ENCODE measurements around the gene TOMM22. TPM values are rescaled to one million over a fixed set of nuclear protein-coding genes. Genes with fewer than 3 reads are reported as not detected.

The TOMM22 gene
- total and polyA plus RNA-seq, 8 donors, result 11.6 to 35.8 (median 27.4) TPM

- FAIRE-seq (no peak), ATAC-seq (no peak), DNase-seq (peak in 3 of 6 donors; percentile 46 to 51 (median 49))
- no peaks in the 10 kb centered on the region for H3K9me3 ChIP-seq
- H3K4me1 ChIP-seq, result peaks cover 31 to 40% (median 37%) of the 10 kb centered on the region in 3 donors
- no peaks in the 10 kb centered on the region for H3K27me3 ChIP-seq
- TF ChIP-seq CTCF (IDR thresholded peaks at IDR 0.05), result no peak
- WGBS, 2 donors, result 83 to 84% methylated on average over 13 of the region's 13 CpGs
- H3K27ac ChIP-seq, result peak overlapping the region; percentile 79 to 89 (median 86)
- peaks cover 6 to 57% (median 35%) of the 10 kb centered on the region in 3 donors for H3K36me3 ChIP-seq
- intact Hi-C loops (cut with DNase I), result no loop called here
- no peak overlapping the region for H3K4me3 ChIP-seq
These were observed 52.8 kb downstream of the TOMM22 start for GRCh38 chr22:38734421-38735100.

Other genes with a start within 250 kb of the TOMM22 start
- gene KCNJ4, start 226.8 kb upstream of the TOMM22 start, total RNA-seq, result not detected
- not detected for gene KCNJ4, start 226.8 kb upstream of the TOMM22 start, polyA plus RNA-seq
- 10 to 100 TPM in 2 of 6 donors, 1 to 10 TPM in 4; 4.7 to 14.6 (median 8.2) TPM for gene KDELR3, start 213.9 kb upstream of the TOMM22 start, total RNA-seq
- gene KDELR3, start 213.9 kb upstream of the TOMM22 start, polyA plus RNA-seq, result 1 to 10 TPM; 2.9 to 4.9 TPM
- gene DDX17, start 175.6 kb upstream of the TOMM22 start, total RNA-seq, result 100 to 1,000 TPM; 167 to 331 (median 206) TPM
- gene DDX17, start 175.6 kb upstream of the TOMM22 start, polyA plus RNA-seq, result 100 to 1,000 TPM; 164 to 242 TPM
- under 1 TPM in 3 of 6 donors, not detected in 3; 0.19 to 0.28 (median 0.26) TPM for gene DMC1, start 111.8 kb upstream of the TOMM22 start, total RNA-seq
- under 1 TPM in 1 of 2 donors, not detected in 1; 0.14 TPM for gene DMC1, start 111.8 kb upstream of the TOMM22 start, polyA plus RNA-seq
- 1 to 10 TPM in 2 of 6 donors, under 1 TPM in 4; 0.22 to 2.0 (median 0.59) TPM for gene FAM227A, start 25.6 kb upstream of the TOMM22 start, total RNA-seq
- 1 to 10 TPM in 1 of 2 donors, under 1 TPM in 1; 0.77 to 1.4 TPM for gene FAM227A, start 25.6 kb upstream of the TOMM22 start, polyA plus RNA-seq
- 10 to 100 TPM; 15.3 to 22.9 (median 17.2) TPM for gene CBY1, start 25.3 kb upstream of the TOMM22 start, total RNA-seq
- 10 to 100 TPM; 36.3 to 37.1 TPM for gene CBY1, start 25.3 kb upstream of the TOMM22 start, polyA plus RNA-seq
- 10 to 100 TPM; 16.6 to 32.3 (median 22.2) TPM for gene JOSD1, start 19.0 kb downstream of the TOMM22 start, total RNA-seq
- gene JOSD1, start 19.0 kb downstream of the TOMM22 start, polyA plus RNA-seq, result 10 to 100 TPM; 10.9 to 16.8 TPM
- gene GTPBP1, start 24.0 kb downstream of the TOMM22 start, total RNA-seq, result 10 to 100 TPM; 20.2 to 35.4 (median 28.3) TPM
- 10 to 100 TPM; 14.7 to 36.0 TPM for gene GTPBP1, start 24.0 kb downstream of the TOMM22 start, polyA plus RNA-seq
- 10 to 100 TPM; 64.1 to 99.2 (median 84.9) TPM for gene SUN2, start 74.0 kb downstream of the TOMM22 start, total RNA-seq
- gene SUN2, start 74.0 kb downstream of the TOMM22 start, polyA plus RNA-seq, result 10 to 100 TPM; 44.8 to 60.8 TPM
- gene DNAL4, start 112.2 kb downstream of the TOMM22 start, total RNA-seq, result 10 to 100 TPM in 4 of 6 donors, 1 to 10 TPM in 2; 7.7 to 13.9 (median 10.7) TPM
- gene DNAL4, start 112.2 kb downstream of the TOMM22 start, polyA plus RNA-seq, result 10 to 100 TPM; 12.2 to 16.2 TPM
- 10 to 100 TPM in 1 of 6 donors, 1 to 10 TPM in 5; 4.2 to 11.0 (median 6.0) TPM for gene NPTXR, start 162.1 kb downstream of the TOMM22 start, total RNA-seq
- gene NPTXR, start 162.1 kb downstream of the TOMM22 start, polyA plus RNA-seq, result 1 to 10 TPM; 3.0 to 5.0 TPM
- gene CBX6, start 190.3 kb downstream of the TOMM22 start, total RNA-seq, result 10 to 100 TPM; 22.5 to 44.6 (median 29.2) TPM
- gene CBX6, start 190.3 kb downstream of the TOMM22 start, polyA plus RNA-seq, result 10 to 100 TPM; 23.1 to 29.0 TPM

Measured in pancreas (tissue), 10 donors.